ENCODE measurements around the gene TSHZ2. TPM values are rescaled to one million over a fixed set of nuclear protein-coding genes. Genes with fewer than 3 reads are reported as not detected.

The TSHZ2 gene
- total RNA-seq, 1 donor from 2014 or later = 2.0 TPM

- DNase-seq (ENCODE audit: extremely low read depth, low read depth, low spot score) = no peak
These were observed 152.6 kb downstream of the TSHZ2 start for GRCh38 chr20:53124803-53125202.

- no peak for DNase-seq (ENCODE audit: extremely low read depth, low read depth, low spot score)
These were observed 154.0 kb downstream of the TSHZ2 start for GRCh38 chr20:53126185-53126584.

- DNase-seq (ENCODE audit: extremely low read depth, low read depth, low spot score) = no peak
These were observed 154.9 kb downstream of the TSHZ2 start for GRCh38 chr20:53127027-53127426.

- DNase-seq (ENCODE audit: extremely low read depth, low read depth, low spot score) = no peak
These were observed 155.8 kb downstream of the TSHZ2 start for GRCh38 chr20:53128004-53128403.

- no peak for DNase-seq (ENCODE audit: extremely low read depth, low read depth, low spot score)
These were observed 157.4 kb downstream of the TSHZ2 start for GRCh38 chr20:53129563-53129962.

GRCh38 chr20:53130795-53131194, 158.6 kb downstream of the TSHZ2 start:
- DNase-seq (ENCODE audit: extremely low read depth, low read depth, low spot score) = no peak

GRCh38 chr20:53133125-53133524, 161.0 kb downstream of the TSHZ2 start:
- no peak for DNase-seq (ENCODE audit: extremely low read depth, low read depth, low spot score)

GRCh38 chr20:53133628-53134027, 161.5 kb downstream of the TSHZ2 start:
- no peak for DNase-seq (ENCODE audit: extremely low read depth, low read depth, low spot score)

GRCh38 chr20:53136473-53136872, 164.3 kb downstream of the TSHZ2 start:
- no peak for DNase-seq (ENCODE audit: extremely low read depth, low read depth, low spot score)

GRCh38 chr20:53138454-53139262, 166.5 kb downstream of the TSHZ2 start:
- no peak for DNase-seq (ENCODE audit: extremely low read depth, low read depth, low spot score)

- no peak for DNase-seq (ENCODE audit: extremely low read depth, low read depth, low spot score)
These were observed 169.3 kb downstream of the TSHZ2 start for GRCh38 chr20:53141201-53142050.

GRCh38 chr20:53142225-53143127, 170.3 kb downstream of the TSHZ2 start:
- no peak for DNase-seq (ENCODE audit: extremely low read depth, low read depth, low spot score)

GRCh38 chr20:53146201-53146891, 174.2 kb downstream of the TSHZ2 start:
- no peak for DNase-seq (ENCODE audit: extremely low read depth, low read depth, low spot score)

GRCh38 chr20:53148771-53149147, 176.6 kb downstream of the TSHZ2 start:
- DNase-seq (ENCODE audit: extremely low read depth, low read depth, low spot score) = no peak

- no peak for DNase-seq (ENCODE audit: extremely low read depth, low read depth, low spot score)
These were observed 177.2 kb downstream of the TSHZ2 start for GRCh38 chr20:53149148-53149889.

GRCh38 chr20:53149890-53150205, 177.7 kb downstream of the TSHZ2 start:
- no peak for DNase-seq (ENCODE audit: extremely low read depth, low read depth, low spot score)

GRCh38 chr20:53150532-53150931, 178.4 kb downstream of the TSHZ2 start:
- no peak for DNase-seq (ENCODE audit: extremely low read depth, low read depth, low spot score)

GRCh38 chr20:53152228-53152627, 180.1 kb downstream of the TSHZ2 start:
- DNase-seq (ENCODE audit: extremely low read depth, low read depth, low spot score) = no peak

- no peak for DNase-seq (ENCODE audit: extremely low read depth, low read depth, low spot score)
These were observed 182.4 kb downstream of the TSHZ2 start for GRCh38 chr20:53154540-53154939.
